Measurements from ENCODE around the gene ATP8A2. TPM values are rescaled to one million over a fixed set of nuclear protein-coding genes. Genes with fewer than 3 reads are reported as not detected.
"Not testable (repeated sequence)": the region's sequence is repeated elsewhere in the genome, so short reads cannot be mapped to it uniquely, and the experiment has no call there.

The ATP8A2 gene
- total RNA-seq, 2 donors from 2014 or later: 1.6 to 2.9 TPM

DNA sequence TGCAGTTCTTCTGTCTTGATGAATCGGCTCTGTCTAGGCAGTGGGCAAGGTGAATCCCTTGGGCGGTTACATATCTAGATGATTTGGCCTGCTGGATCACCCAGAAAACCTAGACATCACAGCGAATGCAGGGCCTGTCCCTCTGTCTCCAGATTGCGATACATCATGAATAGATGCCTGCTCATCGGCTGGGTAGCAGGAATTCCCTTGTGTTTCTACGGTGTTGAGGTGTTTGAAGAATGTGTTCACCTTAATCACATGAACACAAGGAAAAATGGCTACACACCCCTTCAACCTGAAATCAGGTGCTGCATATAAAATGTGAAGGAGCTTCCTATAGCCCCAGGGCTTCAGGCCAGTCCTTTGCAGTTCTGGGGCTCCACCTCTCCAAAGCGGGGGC is 398.8 kb downstream of the ATP8A2 start:
- Histone ChIP-seq H3K36me3 (ENCODE audit: control insufficient read depth, insufficient read depth, low read length) (no peaks in the 10 kb centered on the region), H3K27ac (ENCODE audit: low read depth, low read length) (no peak overlapping the region)
- no peak overlapping the region for H3K4me3 Mint-ChIP-seq

DNA sequence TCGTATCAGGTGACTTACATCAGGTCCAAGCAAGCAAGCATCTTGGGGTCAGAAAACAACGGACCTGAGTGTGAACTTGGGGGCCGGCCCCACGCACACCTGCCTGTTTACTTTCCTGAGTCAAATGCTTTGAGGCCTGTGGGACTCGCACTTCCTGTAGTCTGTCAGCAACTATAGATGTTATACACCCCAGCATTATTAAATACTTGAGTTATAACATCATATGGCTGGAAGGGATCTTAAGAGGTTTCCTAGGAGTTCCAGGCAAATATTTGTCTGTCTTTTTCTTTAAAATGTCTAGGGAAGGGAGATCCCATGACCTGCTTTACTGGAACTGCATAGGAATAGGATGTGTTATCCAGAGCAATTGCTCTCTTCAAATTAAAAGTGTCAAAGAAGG is 399.4 kb downstream of the ATP8A2 start:
- TF ChIP-seq CTCF (conservative IDR thresholded peaks at IDR 0.05): no peak
- H3K4me3 ChIP-seq (ENCODE audit: low read length): no peak overlapping the region
- no peaks in the 10 kb centered on the region for H3K36me3 Mint-ChIP-seq (ENCODE audit: low read depth)
- H3K27me3 ChIP-seq (ENCODE audit: control insufficient read depth, insufficient read depth, low read length, poor library complexity, severe bottlenecking): no peaks in the 10 kb centered on the region
- H3K9me3 ChIP-seq (ENCODE audit: control insufficient read depth, low read length): no peaks in the 10 kb centered on the region
- no peak for DNase-seq
- H3K27ac Mint-ChIP-seq: no peak overlapping the region
- H3K27me3 Mint-ChIP-seq (ENCODE audit: insufficient read depth): no peaks in the 10 kb centered on the region
- H3K4me1 Mint-ChIP-seq: peaks cover 19% of the 10 kb centered on the region
- H3K27ac ChIP-seq (ENCODE audit: low read depth, low read length): no peak overlapping the region
- no peak overlapping the region for H3K4me3 Mint-ChIP-seq
- H3K9me3 Mint-ChIP-seq: peaks cover 10% of the 10 kb centered on the region
- H3K4me1 ChIP-seq (ENCODE audit: control insufficient read depth, insufficient read depth, low read length): peaks cover 7% of the 10 kb centered on the region
- WGBS, 2 experiments (ENCODE audit: insufficient coverage in 1 of 2, insufficient read length in 1 of 2): 87 to 91% methylated on average over 3 to 5 of the region's 5 CpGs
- no peaks in the 10 kb centered on the region for H3K36me3 ChIP-seq (ENCODE audit: control insufficient read depth, insufficient read depth, low read length)
- no peak overlapping the region for H3K9ac ChIP-seq (ENCODE audit: extremely low read depth, low read length, poor library complexity, severe bottlenecking)

More for the DNA sequence above, 398.8 kb downstream of the ATP8A2 start:
- 90 to 95% methylated on average over 6 to 7 of the region's 7 CpGs for WGBS, 2 experiments (ENCODE audit: insufficient coverage in 1 of 2, insufficient read length in 1 of 2)
- H3K27ac Mint-ChIP-seq: no peak overlapping the region
- no peaks in the 10 kb centered on the region for H3K27me3 ChIP-seq (ENCODE audit: control insufficient read depth, insufficient read depth, low read length, poor library complexity, severe bottlenecking)
- no peak for TF ChIP-seq CTCF (conservative IDR thresholded peaks at IDR 0.05)
- H3K4me1 Mint-ChIP-seq: peaks cover 13% of the 10 kb centered on the region
- no peaks in the 10 kb centered on the region for H3K27me3 Mint-ChIP-seq (ENCODE audit: insufficient read depth)
- H3K9me3 Mint-ChIP-seq: peaks cover 10% of the 10 kb centered on the region
- no peak overlapping the region for H3K9ac ChIP-seq (ENCODE audit: extremely low read depth, low read length, poor library complexity, severe bottlenecking)
- H3K36me3 Mint-ChIP-seq (ENCODE audit: low read depth): no peaks in the 10 kb centered on the region
- H3K9me3 ChIP-seq (ENCODE audit: control insufficient read depth, low read length): no peaks in the 10 kb centered on the region
- H3K4me1 ChIP-seq (ENCODE audit: control insufficient read depth, insufficient read depth, low read length): peaks cover 3% of the 10 kb centered on the region
- no peak overlapping the region for H3K4me3 ChIP-seq (ENCODE audit: low read length)
- no peak for DNase-seq

DNA sequence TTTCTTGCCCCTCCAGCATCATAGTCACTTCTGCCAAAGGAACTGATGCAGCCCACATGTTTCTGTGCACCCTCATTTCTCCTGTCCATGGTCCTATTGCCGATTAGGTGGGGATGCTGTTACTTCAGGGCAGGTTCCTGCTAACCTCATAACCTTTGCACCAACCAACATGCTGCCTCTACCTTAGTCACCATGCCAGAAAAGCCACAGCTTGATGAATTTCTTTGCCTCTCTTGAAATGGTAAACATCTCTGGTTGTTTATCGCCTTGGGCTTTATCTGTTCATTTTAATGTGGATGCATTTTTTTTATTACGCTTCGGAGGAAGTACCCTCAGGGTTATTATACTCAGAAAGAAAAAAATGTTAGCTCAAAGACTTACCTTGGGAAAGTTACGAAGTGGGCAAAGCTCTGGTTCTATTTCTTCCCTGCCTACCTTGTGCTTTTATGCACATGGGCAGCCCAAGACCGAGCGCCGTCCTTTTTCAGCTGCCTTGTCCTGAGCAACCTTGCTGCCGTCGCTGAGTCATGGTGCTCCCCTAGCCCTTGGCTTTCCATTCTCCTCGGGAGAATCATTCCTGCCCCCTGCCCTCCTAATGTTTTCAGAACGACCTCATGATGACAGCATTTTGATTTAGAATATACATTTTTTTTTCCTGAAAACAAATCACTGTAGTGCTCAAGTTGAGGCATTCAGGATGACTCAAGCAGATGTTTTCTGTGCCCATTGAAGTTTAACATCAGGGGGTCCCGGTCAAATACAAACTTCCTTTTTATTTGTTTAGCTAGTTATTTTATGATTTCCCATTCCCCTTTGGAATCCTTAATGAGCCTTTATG is 400.1 kb downstream of the ATP8A2 start:
- H3K36me3 Mint-ChIP-seq (ENCODE audit: low read depth): no peaks in the 10 kb centered on the region

GRCh38 chr13:25772534-25772933 is 400.8 kb downstream of the ATP8A2 start:
- not testable (repeated sequence) for H3K9ac ChIP-seq (ENCODE audit: extremely low read depth, low read length, poor library complexity, severe bottlenecking); DNase-seq; H3K36me3 Mint-ChIP-seq (ENCODE audit: low read depth); H3K27me3 ChIP-seq (ENCODE audit: control insufficient read depth, insufficient read depth, low read length, poor library complexity, severe bottlenecking); H3K27me3 Mint-ChIP-seq (ENCODE audit: insufficient read depth); H3K27ac Mint-ChIP-seq; H3K36me3 ChIP-seq (ENCODE audit: control insufficient read depth, insufficient read depth, low read length); H3K4me3 ChIP-seq (ENCODE audit: low read length); H3K9me3 ChIP-seq (ENCODE audit: control insufficient read depth, low read length); H3K27ac ChIP-seq (ENCODE audit: low read depth, low read length); H3K4me3 Mint-ChIP-seq; H3K9me3 Mint-ChIP-seq
- H3K4me1 Mint-ChIP-seq: peaks cover 29% of the 10 kb centered on the region
- peaks cover 12% of the 10 kb centered on the region for H3K4me1 ChIP-seq (ENCODE audit: control insufficient read depth, insufficient read depth, low read length)
- 92 to 93% methylated on average over 8 of the region's 8 CpGs for WGBS, 2 experiments (ENCODE audit: insufficient coverage in 1 of 2, insufficient read length in 1 of 2)

More for the DNA sequence above, 400.1 kb downstream of the ATP8A2 start:
- 70 to 79% methylated on average over 10 to 12 of the region's 13 CpGs for WGBS, 2 experiments (ENCODE audit: insufficient coverage in 1 of 2, insufficient read length in 1 of 2)
- Histone ChIP-seq H3K9ac (ENCODE audit: extremely low read depth, low read length, poor library complexity, severe bottlenecking) (no peak overlapping the region), H3K27me3 (ENCODE audit: control insufficient read depth, insufficient read depth, low read length, poor library complexity, severe bottlenecking) (no peaks in the 10 kb centered on the region), H3K27ac (ENCODE audit: low read depth, low read length) (no peak overlapping the region), H3K4me1 (ENCODE audit: control insufficient read depth, insufficient read depth, low read length) (peaks cover 10% of the 10 kb centered on the region), H3K4me3 (ENCODE audit: low read length) (no peak overlapping the region), H3K9me3 (ENCODE audit: control insufficient read depth, low read length) (no peaks in the 10 kb centered on the region), H3K36me3 (ENCODE audit: control insufficient read depth, insufficient read depth, low read length) (no peaks in the 10 kb centered on the region)
- DNase-seq: peak; percentile 62
- no peak for TF ChIP-seq CTCF (conservative IDR thresholded peaks at IDR 0.05)
- Mint-ChIP-seq H3K9me3 (peaks cover 10% of the 10 kb centered on the region), H3K4me1 (peaks cover 26% of the 10 kb centered on the region), H3K27ac (no peak overlapping the region), H3K27me3 (ENCODE audit: insufficient read depth) (no peaks in the 10 kb centered on the region), H3K4me3 (no peak overlapping the region)

DNA sequence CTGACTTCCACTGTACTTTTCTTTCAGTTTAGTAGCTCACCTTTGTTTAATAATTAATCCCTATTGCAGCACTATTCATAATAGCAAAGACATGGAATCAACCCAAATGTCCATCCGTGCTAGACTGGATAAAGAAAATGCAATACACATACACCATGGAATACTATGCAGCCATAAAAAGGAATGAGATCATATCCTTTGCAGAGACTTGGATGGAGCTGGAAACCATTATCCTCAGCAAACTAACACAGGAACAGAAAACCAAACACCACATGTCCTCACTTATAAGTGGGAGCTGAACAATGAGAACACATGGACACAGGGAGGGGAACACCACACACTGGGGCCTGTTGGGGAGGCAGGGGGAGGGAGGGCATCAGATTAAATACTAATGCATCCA is 402.3 kb downstream of the ATP8A2 start:
- H3K27me3 ChIP-seq (ENCODE audit: control insufficient read depth, insufficient read depth, low read length, poor library complexity, severe bottlenecking); H3K27ac ChIP-seq (ENCODE audit: low read depth, low read length); H3K36me3 ChIP-seq (ENCODE audit: control insufficient read depth, insufficient read depth, low read length); H3K36me3 Mint-ChIP-seq (ENCODE audit: low read depth); H3K9me3 ChIP-seq (ENCODE audit: control insufficient read depth, low read length); H3K9me3 Mint-ChIP-seq; H3K27ac Mint-ChIP-seq; H3K4me3 Mint-ChIP-seq; H3K4me3 ChIP-seq (ENCODE audit: low read length); H3K27me3 Mint-ChIP-seq (ENCODE audit: insufficient read depth); DNase-seq; H3K9ac ChIP-seq (ENCODE audit: extremely low read depth, low read length, poor library complexity, severe bottlenecking): not testable (repeated sequence)
- H3K4me1 ChIP-seq (ENCODE audit: control insufficient read depth, insufficient read depth, low read length): peaks cover 23% of the 10 kb centered on the region
- peaks cover 43% of the 10 kb centered on the region for H3K4me1 Mint-ChIP-seq
- 100% methylated on average over 1 of the region's 1 CpG; no CpG with 5 or more reads in 1 of the 2 experiments for WGBS, 2 experiments (ENCODE audit: insufficient coverage in 1 of 2, insufficient read length in 1 of 2)

Data from endodermal cell (in vitro differentiated cells).